HCEC 1CT (cell line): ENCODE data around the gene RDX.
"Not testable (repeated sequence)": the region's sequence is repeated elsewhere in the genome, so short reads cannot be mapped to it uniquely, and the experiment has no call there.

Experiments
- DNase-seq: peaks from one replicate; pipeline ENCODE4 v3.0.0-alpha.2; 2017

Gene RDX

GRCh38 chr11:110261195-110262071, 35.0 kb downstream of the RDX start:
- DNase-seq = no peak

DNA sequence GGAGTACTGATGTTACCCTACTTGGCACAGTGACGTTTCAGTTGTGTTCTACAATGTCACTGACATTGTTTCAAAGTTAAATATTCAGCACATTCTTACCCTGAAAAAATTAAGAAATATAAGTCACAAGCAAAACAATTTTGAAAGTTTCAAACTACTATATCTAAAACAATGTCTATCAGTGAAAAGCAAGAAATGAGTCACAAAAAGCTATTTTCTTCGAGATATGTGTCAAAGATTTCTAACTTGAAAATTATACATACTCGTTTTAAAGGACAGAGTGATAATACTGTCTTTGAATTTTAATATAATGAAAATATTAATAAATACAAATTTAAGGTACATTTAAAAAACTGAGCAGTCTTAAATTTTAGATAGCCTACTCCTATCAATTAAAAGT, 42.9 kb downstream of the RDX start:
- DNase-seq = no peak

- peak; percentile 65 for DNase-seq
Measured at GRCh38 chr11:110251836-110252235, 44.6 kb downstream of the RDX start.

- no peak for DNase-seq
Measured at GRCh38 chr11:110250168-110250567, 46.2 kb downstream of the RDX start.

DNA sequence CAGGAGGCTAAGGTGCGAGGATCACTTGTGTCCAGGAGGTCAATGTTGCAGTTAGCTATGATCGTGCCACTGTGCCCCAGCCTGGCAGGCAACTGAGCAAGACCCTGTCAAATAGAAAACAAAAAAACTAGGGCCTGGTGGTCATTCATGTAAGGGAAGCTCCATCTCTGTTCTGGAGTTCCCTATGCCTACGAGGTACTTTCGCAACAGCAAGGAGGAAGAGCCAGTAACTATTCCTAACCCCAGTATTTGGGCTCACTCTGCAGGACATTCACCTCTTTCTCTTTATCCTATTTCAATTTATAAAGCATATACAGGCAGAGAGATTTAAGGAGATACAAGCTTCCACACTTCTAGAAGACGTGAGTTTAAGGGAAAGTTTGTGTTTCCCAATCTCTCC, 46.6 kb downstream of the RDX start:
- no peak for DNase-seq

- DNase-seq = no peak
Measured at GRCh38 chr11:110249066-110249465, 47.3 kb downstream of the RDX start.

- no peak for DNase-seq
Measured at GRCh38 chr11:110243791-110244190, 52.6 kb downstream of the RDX start.

DNA sequence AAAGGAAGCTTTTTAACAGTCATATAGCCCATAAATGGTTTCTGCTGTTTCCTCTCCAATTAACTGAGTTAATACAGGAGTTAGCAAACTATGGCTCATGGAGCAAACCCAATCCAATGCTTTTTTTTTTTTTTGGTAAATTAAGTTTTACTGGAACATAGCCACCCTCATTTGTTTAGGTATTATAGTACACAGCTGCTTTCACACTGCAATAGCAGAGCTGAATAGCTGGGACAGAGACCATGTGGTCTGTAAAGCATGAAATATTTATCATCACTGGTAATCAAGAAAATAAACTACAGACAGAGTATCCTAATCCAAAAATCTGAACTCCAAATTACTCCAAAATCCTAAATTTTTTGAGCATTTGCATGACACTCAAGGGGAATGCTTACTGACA, 53.7 kb downstream of the RDX start:
- DNase-seq = no peak

DNA sequence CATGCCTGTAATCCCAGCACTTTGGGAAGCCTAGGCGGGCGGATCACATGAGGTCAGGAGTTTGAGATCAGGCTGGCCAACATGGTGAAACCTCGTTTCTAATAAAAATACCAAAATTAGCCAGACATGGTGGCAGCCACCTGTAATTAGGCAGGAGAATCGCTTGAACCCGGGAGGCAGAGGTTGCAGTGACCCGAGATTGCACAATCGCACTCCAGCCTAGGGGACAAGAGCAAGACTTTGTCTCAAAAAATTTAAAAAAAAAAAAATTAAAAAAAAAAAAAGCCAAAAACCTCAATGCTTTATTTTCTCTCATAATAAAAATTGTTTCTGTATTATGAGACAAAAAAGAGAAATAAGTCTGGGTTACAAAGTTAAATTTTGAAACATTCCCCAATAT, 54.2 kb downstream of the RDX start:
- no peak for DNase-seq

DNA sequence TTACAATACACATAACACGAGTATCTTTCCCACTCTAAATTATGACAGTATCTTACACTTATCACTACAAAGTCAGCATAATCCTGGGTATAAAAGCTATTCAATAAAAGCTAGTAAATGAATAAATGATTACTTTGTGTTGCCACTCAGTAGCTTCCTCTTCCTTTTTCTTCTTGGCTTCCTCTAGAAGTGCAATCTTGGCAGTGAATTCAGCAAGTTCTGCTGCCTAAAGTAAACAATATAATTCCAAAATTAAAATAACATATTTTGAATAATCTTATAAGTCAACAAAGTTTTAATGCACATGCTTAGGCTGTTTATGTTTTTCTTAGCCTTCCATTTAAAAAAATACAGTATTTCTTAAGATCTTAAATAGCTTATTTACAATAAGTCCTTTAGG, 60.4 kb downstream of the RDX start:
- DNase-seq = no peak

DNA sequence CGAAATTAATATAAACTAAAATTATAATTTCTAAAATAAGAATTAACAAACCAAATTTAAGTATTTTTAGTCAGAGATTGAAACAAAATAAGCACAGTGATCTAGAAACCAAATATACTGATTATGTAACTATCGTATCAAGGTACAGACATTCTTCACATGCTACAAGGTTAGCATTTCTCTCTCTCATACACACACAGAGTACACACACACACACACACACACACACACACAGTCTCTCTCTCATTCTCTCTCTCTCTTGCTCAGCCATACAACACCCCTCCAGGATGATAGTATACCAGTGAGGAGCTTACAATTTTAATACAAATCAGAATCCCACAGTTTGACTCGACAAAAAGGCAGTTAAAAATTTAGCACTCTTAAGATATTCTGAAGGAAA, 66.0 kb downstream of the RDX start:
- no peak for DNase-seq

GRCh38 chr11:110219006-110219785, 77.2 kb downstream of the RDX start:
- peak; percentile 27 for DNase-seq

DNA sequence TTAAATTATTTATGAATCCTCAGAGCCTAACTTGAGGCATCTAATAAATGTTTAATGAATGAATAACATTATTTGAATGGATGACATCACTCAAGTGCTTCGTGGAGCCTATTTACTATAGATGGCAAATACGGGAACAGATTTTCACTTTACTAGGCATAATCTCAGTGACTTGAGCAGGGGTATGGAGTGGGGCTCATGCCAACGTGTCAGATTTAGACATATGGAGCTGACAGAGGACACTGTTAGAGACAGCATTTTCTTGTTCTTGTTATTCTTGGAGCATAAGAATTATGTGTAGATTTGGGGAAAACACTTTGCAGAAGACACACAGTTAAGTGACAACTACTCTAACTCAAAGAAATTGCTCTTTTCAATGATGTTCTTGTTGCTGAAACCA, 78.5 kb downstream of the RDX start:
- no peak for DNase-seq

- DNase-seq = no peak
Measured at GRCh38 chr11:110217223-110217877, 79.1 kb downstream of the RDX start.

GRCh38 chr11:110209313-110209694, 87.1 kb downstream of the RDX start:
- DNase-seq = not testable (repeated sequence)

DNA sequence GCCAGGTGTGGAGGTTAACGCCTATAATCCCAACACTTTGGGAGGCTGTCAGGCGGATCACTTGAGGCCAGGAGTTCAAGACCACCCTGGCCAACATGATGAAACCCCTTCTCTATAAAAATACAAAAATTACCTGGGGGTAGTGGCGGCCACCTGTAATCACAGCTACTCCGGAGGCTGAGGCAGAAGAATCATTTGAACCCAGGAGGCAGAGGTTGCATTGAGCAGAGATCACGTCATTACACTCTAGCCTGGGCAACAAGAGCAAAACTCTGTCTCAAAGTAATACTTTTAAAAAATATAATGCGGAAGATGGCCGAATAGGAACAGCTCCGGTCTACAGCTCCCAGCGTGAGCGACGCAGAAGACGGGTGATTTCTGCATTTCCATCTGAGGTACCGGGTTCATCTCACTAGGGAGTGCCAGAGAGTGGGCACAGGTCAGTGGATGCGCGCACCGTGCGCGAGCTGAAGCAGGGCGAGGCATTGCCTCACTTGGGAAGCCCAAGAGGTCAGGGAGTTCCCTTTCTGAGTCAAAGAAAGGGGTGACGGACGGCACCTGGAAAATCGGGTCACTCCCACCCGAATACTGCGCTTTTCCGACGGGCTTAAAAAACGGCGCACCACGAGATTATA, 87.6 kb downstream of the RDX start:
- DNase-seq = not testable (repeated sequence)

GRCh38 chr11:110207123-110207522, 89.3 kb downstream of the RDX start:
- no peak for DNase-seq

DNA sequence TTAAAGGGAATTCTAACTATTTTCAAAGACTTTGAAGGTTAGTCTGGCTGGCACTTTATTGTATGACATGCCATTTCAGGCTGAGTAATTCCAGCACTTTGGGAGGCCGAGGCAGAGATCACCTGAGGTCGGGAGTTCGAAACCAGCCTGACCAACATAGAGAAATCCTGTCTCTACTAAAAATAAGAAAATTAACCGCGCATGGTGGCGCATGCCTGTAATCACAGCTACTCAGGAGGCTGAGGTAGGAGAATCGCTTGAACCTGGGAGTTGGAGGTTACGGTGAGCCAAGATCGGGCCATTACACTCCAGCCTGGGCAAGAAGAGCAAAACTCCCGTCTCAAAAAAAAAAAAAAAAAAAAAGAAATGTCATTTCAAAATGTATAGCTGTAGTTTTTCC, 95.6 kb downstream of the RDX start:
- no peak for DNase-seq

DNA sequence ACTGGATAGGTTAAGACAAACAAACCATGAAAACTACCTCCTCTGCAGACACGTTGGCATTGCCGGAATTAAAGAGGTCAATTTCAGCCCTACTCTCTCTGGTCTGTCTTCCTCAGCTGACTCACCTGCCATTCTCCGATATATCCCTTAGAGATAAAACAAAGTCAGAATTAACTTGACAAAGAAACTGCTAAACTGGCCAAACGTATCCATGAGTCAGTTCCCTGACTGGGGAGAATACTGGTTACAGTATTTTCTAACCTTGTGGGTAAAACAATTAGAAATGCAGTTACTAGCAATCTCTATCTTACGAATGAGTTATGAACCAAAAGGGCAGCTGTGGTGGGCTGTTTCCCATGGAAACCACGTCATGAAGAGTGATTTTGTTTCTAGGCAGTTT, 96.2 kb downstream of the RDX start:
- peak; percentile 27 for DNase-seq

DNA sequence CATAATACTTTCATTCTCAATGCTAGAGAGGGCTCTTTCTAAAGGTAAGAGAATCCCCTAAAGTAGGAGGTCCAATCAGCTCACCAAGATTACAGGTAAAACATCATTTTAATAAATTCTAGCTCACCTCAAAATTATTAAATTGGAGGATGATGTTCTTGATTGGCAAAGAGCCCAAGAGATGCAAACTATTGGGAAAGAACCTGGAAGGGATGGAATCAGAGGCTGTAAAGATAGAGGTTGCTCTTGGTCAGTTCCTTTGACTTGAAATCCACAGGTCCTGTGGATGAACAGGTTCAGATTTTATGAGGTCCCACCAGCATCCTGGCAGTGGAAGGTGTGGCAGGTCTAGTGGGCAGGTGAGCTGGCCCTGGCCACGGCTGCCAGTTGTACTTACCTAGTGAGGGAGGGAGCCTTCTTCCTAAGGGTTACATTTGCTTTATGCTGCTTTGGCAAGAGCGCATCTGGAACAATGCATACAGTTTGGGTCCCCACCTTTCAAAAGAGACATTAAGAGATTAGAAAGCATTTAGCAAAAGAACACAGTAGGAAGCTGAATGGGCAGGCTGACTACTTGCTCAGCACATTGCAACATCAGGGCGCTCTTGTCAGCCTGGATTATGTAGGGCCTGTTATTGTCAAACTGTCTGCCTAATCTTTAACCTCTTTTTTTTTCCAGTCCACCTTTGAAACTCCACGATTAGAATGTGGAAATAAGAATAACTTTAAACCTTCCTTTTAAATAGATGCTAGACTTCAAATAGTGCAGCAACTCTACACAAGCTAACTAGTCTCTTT, 97.0 kb downstream of the RDX start:
- DNase-seq = peak; percentile 72

DNA sequence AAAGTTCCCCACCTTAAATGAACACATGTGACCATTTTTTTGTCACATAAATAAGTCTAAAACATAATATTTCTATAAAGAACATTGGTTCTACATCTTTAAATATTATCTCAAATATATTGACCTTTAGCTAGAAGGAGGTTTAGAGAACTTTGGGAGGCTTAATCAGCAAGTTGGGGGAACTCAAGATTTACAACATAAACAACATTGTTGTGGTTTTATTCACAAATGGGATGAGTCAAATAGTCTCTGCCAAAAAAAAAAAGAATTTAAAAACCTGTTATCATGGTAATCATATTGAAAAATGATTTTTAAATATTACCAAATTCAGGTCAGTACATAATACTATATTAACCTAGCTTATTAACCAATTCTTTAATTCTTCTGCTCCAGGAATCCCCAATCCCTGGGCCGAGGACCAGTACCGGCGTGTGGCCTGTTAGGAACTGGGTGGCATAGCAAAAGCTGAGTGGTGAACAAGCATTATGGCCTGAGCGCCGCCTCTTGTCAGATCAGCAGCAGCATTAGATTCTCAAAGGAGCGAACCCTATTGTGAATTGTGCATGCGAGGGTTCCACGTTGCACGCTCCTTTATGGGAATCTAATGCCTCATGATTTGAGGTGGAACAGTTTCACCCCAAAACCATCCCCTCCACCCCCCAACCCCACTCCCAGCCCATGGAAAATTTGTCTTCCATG, 98.2 kb downstream of the RDX start:
- DNase-seq = peak; percentile 81
